GM21786 (cell line): Measurements from ENCODE around the gene KLHL22.
"Not testable (repeated sequence)": the region's sequence is repeated elsewhere in the genome, so short reads cannot be mapped to it uniquely, and the experiment has no call there.

Experiments used
- ATAC-seq: cut with Tn5 transposase; IDR thresholded peaks from one replicate; pipeline ENCODE4 v1.9.1; 2021; ENCODE audit not compliant: unreplicated experiment

Gene KLHL22

GRCh38 chr22:20525048-20525447, 29.5 kb upstream of the KLHL22 start:
- no peak for ATAC-seq

- no peak for ATAC-seq
Observed at GRCh38 chr22:20524004-20524481, 28.4 kb upstream of the KLHL22 start.

GRCh38 chr22:20523086-20523983, 27.7 kb upstream of the KLHL22 start:
- no peak for ATAC-seq

- ATAC-seq = no peak
Observed at GRCh38 chr22:20522134-20523004, 26.8 kb upstream of the KLHL22 start.

GRCh38 chr22:20520093-20520511, 24.5 kb upstream of the KLHL22 start:
- no peak for ATAC-seq

GRCh38 chr22:20519558-20519957, 24.0 kb upstream of the KLHL22 start:
- no peak for ATAC-seq

- ATAC-seq = no peak
Observed at GRCh38 chr22:20517841-20518592, 22.4 kb upstream of the KLHL22 start.

GRCh38 chr22:20517422-20517821, 21.8 kb upstream of the KLHL22 start:
- ATAC-seq = no peak

GRCh38 chr22:20516399-20516798, 20.8 kb upstream of the KLHL22 start:
- no peak for ATAC-seq

GRCh38 chr22:20514658-20515406, 19.2 kb upstream of the KLHL22 start:
- no peak for ATAC-seq

GRCh38 chr22:20511578-20512229, 16.1 kb upstream of the KLHL22 start:
- ATAC-seq = no peak

- no peak for ATAC-seq
Observed at GRCh38 chr22:20510811-20511577, 15.4 kb upstream of the KLHL22 start.

GRCh38 chr22:20509344-20510047, 13.9 kb upstream of the KLHL22 start:
- ATAC-seq = no peak

- ATAC-seq = no peak
Observed at GRCh38 chr22:20508815-20509271, 13.2 kb upstream of the KLHL22 start.

GRCh38 chr22:20508067-20508755, 12.6 kb upstream of the KLHL22 start:
- ATAC-seq = not testable (repeated sequence)

GRCh38 chr22:20507253-20508066, 11.9 kb upstream of the KLHL22 start, which contains the start of gene MED15:
MED15 (plus strand) TSS chr22:20507610; CDS start chr22:20507679, 69 bp downstream.
- ATAC-seq = peak; percentile 73
